Measurements from ENCODE around the gene TMEM203.
A peak's percentile ranks its signal among the peaks of the same experiment; 100 is the strongest.

Gene TMEM203

GRCh38 chr9:137193771-137194170 lies 11.7 kb downstream of the TMEM203 start:
- no peak for DNase-seq

- no peak for DNase-seq
Measured at GRCh38 chr9:137192859-137193258, 12.6 kb downstream of the TMEM203 start.

GRCh38 chr9:137192448-137192780 lies 13.0 kb downstream of the TMEM203 start:
- no peak for DNase-seq

- no peak for DNase-seq
Measured at GRCh38 chr9:137191691-137192447, 13.6 kb downstream of the TMEM203 start.

GRCh38 chr9:137191245-137191644 lies 14.2 kb downstream of the TMEM203 start:
- DNase-seq, result no peak

GRCh38 chr9:137190315-137190856 lies 15.1 kb downstream of the TMEM203 start:
- DNase-seq, result no peak

- no peak for DNase-seq
Measured at GRCh38 chr9:137189297-137190295, 15.9 kb downstream of the TMEM203 start.

GRCh38 chr9:137188490-137189296 lies 16.8 kb downstream of the TMEM203 start, which contains the start of the genes ANAPC2 and SSNA1:
Gene ANAPC2, minus strand, starts transcription at chr9:137188560. Its CDS starts 28 bp downstream, at chr9:137188532.
Gene SSNA1, plus strand, starts transcription at chr9:137188676. Its CDS starts 51 bp downstream, at chr9:137188727.
- DNase-seq, result peak; percentile 70 to 91

- no peak for DNase-seq
Measured at GRCh38 chr9:137188086-137188489, 17.4 kb downstream of the TMEM203 start.

GRCh38 chr9:137187386-137187785 lies 18.1 kb downstream of the TMEM203 start:
- no peak for DNase-seq

- no peak for DNase-seq
Measured at GRCh38 chr9:137186385-137186784, 19.1 kb downstream of the TMEM203 start.

GRCh38 chr9:137185921-137186320 lies 19.5 kb downstream of the TMEM203 start:
- DNase-seq, result no peak

- no peak for DNase-seq
Measured at GRCh38 chr9:137184881-137185660, 20.4 kb downstream of the TMEM203 start.

- no peak for DNase-seq
Measured at GRCh38 chr9:137183980-137184595, 21.4 kb downstream of the TMEM203 start.

- no peak for DNase-seq
Measured at GRCh38 chr9:137182836-137183235, 22.6 kb downstream of the TMEM203 start.

GRCh38 chr9:137181680-137182079 lies 23.8 kb downstream of the TMEM203 start:
- DNase-seq, result no peak

- DNase-seq, result no peak
Measured at GRCh38 chr9:137180491-137180890, 25.0 kb downstream of the TMEM203 start.

GRCh38 chr9:137179761-137180160 lies 25.7 kb downstream of the TMEM203 start:
- DNase-seq, result no peak

GRCh38 chr9:137178939-137179630 lies 26.4 kb downstream of the TMEM203 start:
- no peak for DNase-seq

GRCh38 chr9:137178201-137178938 lies 27.1 kb downstream of the TMEM203 start:
- no peak for DNase-seq
